Liver (tissue), 9 donors: ENCODE data around the gene LHPP. TPM values are rescaled to one million over a fixed set of nuclear protein-coding genes. Genes with fewer than 3 reads are reported as not detected.

Source experiments
- DNase-seq: peaks from one replicate; pipeline ENCODE4 v3.0.0-alpha.2; 2017; ENCODE audit warnings: low spot score
- H3K27ac ChIP-seq, 2 donors: one replicate each; pipeline ENCODE4 v1.7.0; 2013; ENCODE audit warnings: inconsistent platforms in 2 of 2, low read length in 2 of 2, control low read depth in 1 of 2, low read depth in 1 of 2, mild to moderate bottlenecking in 1 of 2
- H3K27me3 ChIP-seq, 4 donors: one replicate each; pipeline versions ENCODE4 v1.6.1 to v1.7.0; 2013; ENCODE audit warnings: low read length in 3 of 4, inconsistent platforms in 1 of 4, mild to moderate bottlenecking in 1 of 4, moderate library complexity in 1 of 4; ENCODE audit not compliant: control insufficient read depth in 4 of 4, insufficient read depth in 4 of 4
- H3K36me3 ChIP-seq, 4 donors: one replicate each; pipeline versions ENCODE4 v1.6.1 to v1.7.0; 2013; ENCODE audit warnings: low read length in 3 of 4, mild to moderate bottlenecking in 3 of 4, low read depth in 1 of 4, moderate library complexity in 1 of 4; ENCODE audit not compliant: control insufficient read depth in 4 of 4, insufficient read depth in 3 of 4
- H3K4me1 ChIP-seq, 4 donors: one replicate each; pipeline versions ENCODE4 v1.6.1 to v1.7.0; 2013; ENCODE audit warnings: low read length in 3 of 4, mild to moderate bottlenecking in 3 of 4, moderate library complexity in 1 of 4; ENCODE audit not compliant: control insufficient read depth in 4 of 4, insufficient read depth in 4 of 4
- H3K4me3 ChIP-seq, 3 donors: one replicate each; pipeline versions ENCODE4 v1.6.1 to v1.7.0; 2013; ENCODE audit warnings: low read length in 3 of 3, control low read depth in 1 of 3, low read depth in 1 of 3, mild to moderate bottlenecking in 1 of 3
- H3K9ac ChIP-seq, 2 donors: one replicate each; pipeline ENCODE4 v1.7.0; 2013; ENCODE audit warnings: low read length in 2 of 2, mild to moderate bottlenecking in 2 of 2, moderate library complexity in 2 of 2, control low read depth in 1 of 2, low read depth in 1 of 2
- H3K9me3 ChIP-seq, 4 donors: one replicate each; pipeline versions ENCODE4 v1.6.1 to v1.7.0; 2013; ENCODE audit warnings: low read length in 3 of 4; ENCODE audit not compliant: control insufficient read depth in 4 of 4
- EGR1 ChIP-seq, 2 donors: IDR thresholded peaks; 2 replicates each; pipeline ENCODE4 v1.6.1; 2016 to 2018; ENCODE audit warnings: antibody characterized with exemption in 2 of 2, low read depth in 2 of 2
- FOXA1 ChIP-seq: IDR thresholded peaks from 2 replicates; pipeline ENCODE4 v1.6.1; 2016; ENCODE audit warnings: antibody characterized with exemption
- FOXA2 ChIP-seq: IDR thresholded peaks from 2 replicates; pipeline ENCODE4 v1.6.1; 2016; ENCODE audit warnings: antibody characterized with exemption
- GABPA ChIP-seq, 2 donors: IDR thresholded peaks in 1 of 2; conservative IDR thresholded peaks in 1 of 2; 2 replicates each; pipeline ENCODE4 v1.6.1; 2016; ENCODE audit warnings: antibody characterized with exemption in 2 of 2, mild to moderate bottlenecking in 1 of 2, moderate library complexity in 1 of 2
- HNF4A ChIP-seq, 2 donors: conservative IDR thresholded peaks; 2 replicates each; pipeline ENCODE4 v1.6.1; 2016; ENCODE audit warnings: antibody characterized with exemption in 2 of 2, mild to moderate bottlenecking in 2 of 2
- HNF4G ChIP-seq: IDR thresholded peaks from 2 replicates; pipeline ENCODE4 v1.6.1; 2016; ENCODE audit warnings: antibody characterized with exemption
- JUND ChIP-seq, 2 donors: IDR thresholded peaks; 2 replicates each; pipeline ENCODE4 v1.6.1; 2016; ENCODE audit warnings: antibody characterized with exemption in 2 of 2
- NR2F2 ChIP-seq: IDR thresholded peaks from 2 replicates; pipeline ENCODE4 v1.6.1; 2016; ENCODE audit warnings: antibody characterized with exemption
- RAD21 ChIP-seq, 2 donors: IDR thresholded peaks; 2 replicates each; pipeline ENCODE4 v1.6.1; 2016; ENCODE audit warnings: antibody characterized with exemption in 2 of 2, mild to moderate bottlenecking in 2 of 2
- REST ChIP-seq: IDR thresholded peaks from 2 replicates; pipeline ENCODE4 v1.6.1; 2016; ENCODE audit warnings: antibody characterized with exemption, mild to moderate bottlenecking
- RXRA ChIP-seq, 2 donors: IDR thresholded peaks; 2 replicates each; pipeline ENCODE4 v1.6.1; 2017 to 2018; ENCODE audit warnings: antibody characterized with exemption in 2 of 2, mild to moderate bottlenecking in 1 of 2
- SP1 ChIP-seq: IDR thresholded peaks from 2 replicates; pipeline ENCODE4 v1.6.1; 2018; ENCODE audit warnings: antibody characterized with exemption, mild to moderate bottlenecking
- TAF1 ChIP-seq: conservative IDR thresholded peaks from 2 replicates; pipeline ENCODE4 v1.6.1; 2016; ENCODE audit warnings: antibody characterized with exemption, mild to moderate bottlenecking
- YY1 ChIP-seq: IDR thresholded peaks from 2 replicates; pipeline ENCODE4 v1.6.1; 2016; ENCODE audit warnings: antibody characterized with exemption, mild to moderate bottlenecking
- WGBS: extraction: QIAGEN DNeasy Blood & Tissue Kit; methylation state at CpG from one replicate; pipeline ENCODE4 v1.1.7; 2013; 5-methylcytosine and 5-hydroxymethylcytosine counted together
- polyA plus RNA-seq, 2 donors: library from polyadenylated mRNA; stranded (reverse) in 1 of 2; unstranded in 1 of 2; fragments of 200-250 nt in 1 of 2; fragments of >200 nt in 1 of 2; fragmentation: Nextera tagmentation in 1 of 2; extraction: Ambion mirVana in 1 of 2; gene quantifications; one replicate each; pipeline versions ENCODE4 v1.2.1 to v1.2.3, GENCODE V29; 2013 to 2015
- total RNA-seq, 2 donors: library from RNA; depleted of rRNA; stranded (reverse); fragments of >200 nt; gene quantifications; one replicate each; pipeline ENCODE4 v1.2.3, GENCODE V29; 2014
- TF ChIP-seq, protein P1 (sequence below): IDR thresholded peaks from 2 replicates; pipeline ENCODE4 v1.6.1; 2016; ENCODE audit warnings: antibody characterized with exemption
- TF ChIP-seq, protein P2 (sequence below): fragments of 150-350 bp; IDR thresholded peaks from 2 replicates; pipeline ENCODE4 v1.5.1; 2017; ENCODE audit warnings: improper control_type of control experiment, low read depth, low read length; ENCODE audit not compliant: missing input control
- TF ChIP-seq, protein P3 (sequence below): IDR thresholded peaks from 2 replicates; pipeline ENCODE4 v1.6.1; 2016; ENCODE audit warnings: antibody characterized with exemption
- donor health status: healthy.
- donor health status: healthy.
- donor health status: healthy.
- donor health status: healthy.
- donor health status: healthy.

Gene LHPP
- total and polyA plus RNA-seq, 4 donors = 15.9 to 39.9 (median 26.2) TPM

DNA sequence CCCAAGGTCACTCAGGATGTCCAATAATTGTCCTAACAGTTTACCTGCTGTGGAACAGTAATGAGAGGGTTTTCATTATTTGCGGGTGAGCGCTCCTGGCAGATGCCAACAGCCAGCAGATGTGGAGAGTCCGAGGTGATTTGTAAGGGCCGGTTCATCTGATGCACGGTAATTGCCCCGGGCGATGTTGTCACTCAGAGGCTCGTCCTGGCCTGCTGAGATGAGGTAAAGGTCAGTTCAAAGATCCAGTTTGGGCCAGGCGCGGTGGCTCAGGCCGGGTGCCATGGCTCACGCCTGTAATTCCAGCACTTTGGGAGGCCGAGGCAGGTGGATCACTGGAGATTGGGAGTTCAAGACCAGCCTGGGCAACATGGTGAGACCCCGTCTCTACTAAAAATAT lies 16.9 kb downstream of the LHPP start:
- no peak overlapping the region for H3K4me3 ChIP-seq
- no peak for DNase-seq
- TF ChIP-seq, protein P1, sequence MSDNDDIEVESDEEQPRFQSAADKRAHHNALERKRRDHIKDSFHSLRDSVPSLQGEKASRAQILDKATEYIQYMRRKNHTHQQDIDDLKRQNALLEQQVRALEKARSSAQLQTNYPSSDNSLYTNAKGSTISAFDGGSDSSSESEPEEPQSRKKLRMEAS = peak; percentile 39
- TF ChIP-seq NR2F2 (no peak), JUND (IDR thresholded peaks at IDR 0.05) (peak in 1 of 2 donors; percentile 80), EGR1 (IDR thresholded peaks at IDR 0.05; ENCODE audit: low read depth in 2 of 2) (no peak), REST (no peak), YY1 (peak; percentile 59), SP1 (peak; percentile 76), FOXA1 (no peak), HNF4G (peak; percentile 40), HNF4A (conservative IDR thresholded peaks at IDR 0.05) (peak; percentile 86 to 91), FOXA2 (peak; percentile 16), RXRA (IDR thresholded peaks at IDR 0.05) (peak; percentile 88 to 92), RAD21 (IDR thresholded peaks at IDR 0.05) (peak in 1 of 2 donors; percentile 45)
- no peak overlapping the region for H3K9ac ChIP-seq
- H3K27me3 ChIP-seq = no peaks in the 10 kb centered on the region
- H3K36me3 ChIP-seq = no peaks in the 10 kb centered on the region
- peaks cover 7 to 34% (median 25%) of the 10 kb centered on the region in 4 donors for H3K4me1 ChIP-seq
- peak overlapping the region in 1 of 2 donors; percentile 44 for H3K27ac ChIP-seq
- WGBS = 41% methylated on average over 14 of the region's 14 CpGs
- no peaks in the 10 kb centered on the region for H3K9me3 ChIP-seq

- Histone ChIP-seq H3K9ac (no peak overlapping the region), H3K36me3 (no peaks in the 10 kb centered on the region), H3K4me3 (no peak overlapping the region), H3K27ac (no peak overlapping the region), H3K9me3 (no peaks in the 10 kb centered on the region), H3K4me1 (peaks cover 6 to 20% (median 11%) of the 10 kb centered on the region in 4 donors), H3K27me3 (no peaks in the 10 kb centered on the region)
- 89% methylated on average over 5 of the region's 5 CpGs for WGBS
- TF ChIP-seq FOXA2 (no peak), EGR1 (IDR thresholded peaks at IDR 0.05; ENCODE audit: low read depth in 2 of 2) (no peak), TAF1 (no peak), FOXA1 (no peak), SP1 (no peak), REST (no peak), HNF4G (no peak), HNF4A (conservative IDR thresholded peaks at IDR 0.05) (no peak), GABPA (IDR thresholded peaks at IDR 0.05 in 1 of 2, conservative IDR thresholded peaks at IDR 0.05 in 1 of 2) (no peak), RAD21 (IDR thresholded peaks at IDR 0.05) (no peak), RXRA (IDR thresholded peaks at IDR 0.05) (no peak), JUND (IDR thresholded peaks at IDR 0.05) (no peak), YY1 (no peak)
- TF ChIP-seq, protein P2, sequence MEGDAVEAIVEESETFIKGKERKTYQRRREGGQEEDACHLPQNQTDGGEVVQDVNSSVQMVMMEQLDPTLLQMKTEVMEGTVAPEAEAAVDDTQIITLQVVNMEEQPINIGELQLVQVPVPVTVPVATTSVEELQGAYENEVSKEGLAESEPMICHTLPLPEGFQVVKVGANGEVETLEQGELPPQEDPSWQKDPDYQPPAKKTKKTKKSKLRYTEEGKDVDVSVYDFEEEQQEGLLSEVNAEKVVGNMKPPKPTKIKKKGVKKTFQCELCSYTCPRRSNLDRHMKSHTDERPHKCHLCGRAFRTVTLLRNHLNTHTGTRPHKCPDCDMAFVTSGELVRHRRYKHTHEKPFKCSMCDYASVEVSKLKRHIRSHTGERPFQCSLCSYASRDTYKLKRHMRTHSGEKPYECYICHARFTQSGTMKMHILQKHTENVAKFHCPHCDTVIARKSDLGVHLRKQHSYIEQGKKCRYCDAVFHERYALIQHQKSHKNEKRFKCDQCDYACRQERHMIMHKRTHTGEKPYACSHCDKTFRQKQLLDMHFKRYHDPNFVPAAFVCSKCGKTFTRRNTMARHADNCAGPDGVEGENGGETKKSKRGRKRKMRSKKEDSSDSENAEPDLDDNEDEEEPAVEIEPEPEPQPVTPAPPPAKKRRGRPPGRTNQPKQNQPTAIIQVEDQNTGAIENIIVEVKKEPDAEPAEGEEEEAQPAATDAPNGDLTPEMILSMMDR = no peak
- TF ChIP-seq, protein P3, sequence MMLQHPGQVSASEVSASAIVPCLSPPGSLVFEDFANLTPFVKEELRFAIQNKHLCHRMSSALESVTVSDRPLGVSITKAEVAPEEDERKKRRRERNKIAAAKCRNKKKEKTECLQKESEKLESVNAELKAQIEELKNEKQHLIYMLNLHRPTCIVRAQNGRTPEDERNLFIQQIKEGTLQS = no peak
- TF ChIP-seq, protein P1 = no peak
- no peak for DNase-seq
These were observed 19.2 kb downstream of the LHPP start for GRCh38 chr10:124480860-124481259.
